GM12892 (cell line): ENCODE measurements around the gene FAM9A.

Experiments used
- POLR2A ChIP-seq: IDR thresholded peaks from 2 replicates; pipeline ENCODE4 v1.6.1; 2011; ENCODE audit warnings: low read depth, low read length, control low read depth
- POLR2AphosphoS5 ChIP-seq: IDR thresholded peaks from 2 replicates; pipeline ENCODE4 v1.6.1; 2011; ENCODE audit warnings: low read depth, low read length, control low read depth
- TAF1 ChIP-seq: IDR thresholded peaks from 2 replicates; pipeline ENCODE4 v1.6.1; 2011; ENCODE audit warnings: low read depth, mild to moderate bottlenecking, control low read depth, low read length, borderline replicate concordance

- no peak for TF ChIP-seq POLR2A
- no peak for TF ChIP-seq POLR2AphosphoS5
- TF ChIP-seq TAF1, result no peak
Measured at GRCh38 chrX:8743126-8743732, 58.0 kb downstream of the FAM9A start.
